Fibroblast of peridontal ligament (primary cell): Measurements from ENCODE around the gene PXMP2.

ENCODE experiments used
- DNase-seq: peaks from one replicate; pipeline ENCODE4 v3.0.0-alpha.2; 2010; ENCODE audit errors: extremely low read depth

Gene PXMP2

DNA sequence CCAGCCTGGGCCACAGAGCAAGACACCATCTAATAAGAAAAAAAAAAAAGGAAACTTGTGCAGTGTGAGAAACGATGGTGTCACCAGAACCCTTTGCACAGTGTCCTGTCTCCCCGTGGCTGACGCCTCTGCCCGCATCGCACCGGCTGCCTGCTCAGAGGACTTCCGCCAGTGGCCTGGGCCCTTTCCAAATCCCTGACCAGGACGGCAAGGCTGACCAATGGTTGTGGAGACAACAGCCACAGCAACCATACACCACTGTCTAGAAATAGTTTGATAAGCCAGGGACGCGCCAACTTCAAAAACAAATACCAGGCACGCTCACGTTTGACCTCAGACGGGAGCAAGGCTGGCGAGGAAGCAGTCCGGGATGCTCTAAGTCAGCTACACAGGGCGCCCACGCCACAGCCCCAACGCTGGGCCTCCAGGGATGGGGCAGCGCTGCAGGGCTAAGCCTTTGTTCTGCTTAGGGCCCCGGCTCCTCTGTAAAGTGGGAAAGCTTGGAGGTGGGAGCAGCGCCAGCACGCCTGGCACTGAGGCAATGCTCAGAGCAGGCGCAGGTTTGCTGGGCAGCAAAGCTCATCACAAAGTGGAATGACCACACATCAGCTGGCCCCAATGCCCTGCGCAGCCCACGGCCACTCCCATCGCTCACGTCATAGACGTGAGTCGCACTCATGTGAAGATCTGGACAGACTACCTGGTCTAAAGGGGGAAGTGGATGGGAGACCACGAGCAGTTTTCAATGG is 35.8 kb downstream of the PXMP2 start:
- no peak for DNase-seq

DNA sequence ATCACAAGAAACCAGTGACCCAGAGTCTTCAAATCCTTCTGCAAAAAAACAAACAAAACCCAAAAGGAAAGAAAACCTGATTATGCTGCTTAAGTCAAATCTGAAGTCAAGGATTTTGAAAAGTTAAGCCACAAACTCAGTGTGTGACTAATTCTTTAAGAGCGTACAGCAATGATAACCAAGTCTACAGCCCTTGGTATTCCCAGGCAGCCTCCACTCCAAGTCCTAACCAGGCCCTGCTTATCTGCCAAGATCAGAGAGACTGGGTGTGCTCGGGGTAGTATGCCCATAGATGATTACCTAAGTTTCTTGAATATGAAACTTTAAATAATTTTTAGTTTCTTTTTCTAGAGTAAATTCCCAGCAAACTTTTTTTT is 36.4 kb downstream of the PXMP2 start:
- DNase-seq, result peak; percentile 20

DNA sequence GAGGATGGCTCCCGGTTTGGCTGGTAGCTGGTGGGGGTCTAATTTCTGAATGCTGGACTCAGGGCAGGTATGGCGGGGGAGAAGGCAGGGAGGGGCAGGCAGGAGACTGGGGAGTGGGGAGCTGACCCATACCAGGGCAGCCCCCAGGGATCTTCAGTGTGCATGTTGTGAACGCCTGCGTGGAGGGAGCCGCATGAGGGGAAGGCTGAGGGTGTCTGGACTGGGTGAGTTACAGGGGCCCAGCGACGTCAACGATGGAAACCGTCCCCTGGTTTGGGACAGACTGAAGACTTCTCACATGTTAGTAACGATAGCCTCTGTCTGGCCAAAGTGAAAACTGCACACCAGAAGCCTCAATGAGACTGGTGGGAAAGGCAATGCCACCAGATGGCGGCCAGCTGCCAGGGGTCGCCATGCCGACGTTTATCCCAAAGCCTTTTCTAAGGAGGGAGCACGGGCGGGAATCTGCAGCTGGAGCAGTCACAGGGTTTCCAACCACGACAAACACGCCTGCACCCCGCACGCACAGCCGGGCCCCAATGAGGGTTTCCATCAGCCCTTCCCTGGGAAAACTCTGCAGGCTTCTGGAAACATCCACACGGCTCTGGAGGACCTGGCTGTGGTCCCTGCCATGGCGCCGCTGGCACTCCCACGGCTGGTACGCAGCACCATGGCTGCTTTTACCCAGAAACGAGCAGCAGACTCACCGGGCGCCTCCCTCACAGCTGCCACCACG is 37.3 kb downstream of the PXMP2 start:
- DNase-seq, result no peak

DNA sequence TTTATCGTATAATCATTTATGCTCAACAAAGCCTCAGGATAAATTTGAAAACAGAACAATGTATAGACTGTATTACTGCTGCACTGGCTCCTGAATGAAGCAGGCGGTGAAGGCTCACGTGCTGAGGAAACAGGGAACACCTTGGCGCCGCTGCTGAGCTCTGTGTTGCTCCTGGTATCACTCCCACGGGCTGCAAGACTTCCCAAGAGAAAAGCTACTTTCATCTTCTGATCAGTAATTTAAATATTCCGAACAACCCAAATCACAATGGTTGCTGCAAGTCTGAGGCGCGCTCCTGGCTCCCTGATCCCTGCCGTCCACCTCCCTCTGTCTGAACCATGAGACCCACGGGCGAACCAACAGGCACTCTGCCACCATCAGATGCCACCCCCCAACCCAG is 39.0 kb downstream of the PXMP2 start:
- no peak for DNase-seq

- no peak for DNase-seq
Observed at GRCh38 chr12:132727091-132727794, 39.9 kb downstream of the PXMP2 start.

DNA sequence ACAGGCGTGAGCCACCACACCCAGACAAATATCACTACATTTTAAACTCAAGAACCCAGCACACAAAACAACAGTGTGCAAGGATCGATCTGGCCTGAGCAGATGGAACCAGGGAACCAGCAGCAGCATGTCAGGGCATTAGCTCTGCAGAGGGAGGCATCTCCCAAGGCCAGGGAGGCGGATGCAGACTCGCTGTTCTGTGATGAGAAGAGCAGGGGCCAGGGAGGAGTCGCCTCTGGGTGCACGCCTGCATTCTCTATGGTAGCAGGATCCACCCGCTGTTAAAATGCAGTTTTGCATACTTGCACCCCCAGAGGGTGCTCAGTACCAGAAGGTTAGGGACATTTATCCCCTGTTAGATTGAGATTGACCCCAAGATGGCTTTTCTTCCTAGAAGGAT is 41.1 kb downstream of the PXMP2 start:
- DNase-seq, result no peak

- DNase-seq, result peak; percentile 6
Observed at GRCh38 chr12:132729541-132730320, 42.3 kb downstream of the PXMP2 start.

DNA sequence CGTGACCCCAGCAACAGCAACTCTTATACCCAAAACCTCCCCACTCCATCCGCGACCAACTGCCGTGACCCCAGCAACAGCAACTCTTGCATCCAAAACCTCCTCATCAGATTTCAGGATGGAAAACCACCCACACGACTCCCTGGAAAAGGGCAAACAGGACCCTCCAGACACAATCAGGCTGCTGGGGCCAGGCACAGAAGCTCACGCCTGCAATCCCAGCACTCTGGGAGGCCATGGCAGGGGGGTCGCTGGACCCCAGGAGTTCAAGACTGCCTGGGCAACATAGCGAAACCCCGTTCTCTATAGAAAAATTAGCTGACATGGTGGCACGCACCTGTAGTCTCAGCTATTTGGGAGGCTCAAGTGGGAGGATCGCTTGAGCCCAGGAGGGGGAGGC is 43.0 kb downstream of the PXMP2 start:
- DNase-seq, result no peak

DNA sequence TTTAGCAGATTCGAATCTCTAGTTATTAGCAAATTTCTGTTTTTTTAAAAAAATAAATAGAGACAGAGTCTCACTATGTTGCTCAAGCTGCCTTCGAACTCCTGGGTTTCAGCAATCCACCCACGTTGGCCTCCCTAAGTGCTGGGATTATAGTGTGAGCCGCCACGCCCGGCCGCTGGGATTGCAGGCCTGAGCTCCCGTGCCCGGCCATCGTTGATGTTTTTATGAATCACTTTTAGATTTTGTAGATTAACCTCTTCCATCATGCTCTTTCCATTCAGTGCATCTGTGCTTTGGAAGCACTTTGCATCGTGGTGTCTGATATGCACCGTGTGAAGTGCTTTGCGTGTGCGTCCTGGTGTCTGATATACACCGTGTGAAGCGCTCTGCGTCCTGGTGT is 44.2 kb downstream of the PXMP2 start:
- no peak for DNase-seq

DNA sequence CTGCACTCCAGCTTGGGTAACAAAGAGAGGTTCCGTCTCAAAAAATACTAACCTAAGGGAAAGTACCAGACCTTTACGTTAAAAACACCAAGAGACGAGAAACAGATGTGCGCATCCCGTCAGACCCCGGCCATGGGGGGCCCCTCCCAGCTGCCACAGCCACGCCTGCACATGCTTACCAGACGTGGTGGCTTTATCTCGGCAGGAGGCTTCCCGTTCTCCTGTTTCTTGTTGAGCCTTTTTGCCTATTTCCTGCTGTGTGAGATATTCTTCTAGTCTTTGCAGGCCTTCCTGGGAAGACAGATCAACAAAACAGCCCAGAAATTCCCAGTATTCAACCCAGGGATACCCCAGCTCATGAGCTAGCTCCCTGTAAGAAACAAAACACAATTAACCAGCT is 46.8 kb downstream of the PXMP2 start:
- DNase-seq, result no peak

DNA sequence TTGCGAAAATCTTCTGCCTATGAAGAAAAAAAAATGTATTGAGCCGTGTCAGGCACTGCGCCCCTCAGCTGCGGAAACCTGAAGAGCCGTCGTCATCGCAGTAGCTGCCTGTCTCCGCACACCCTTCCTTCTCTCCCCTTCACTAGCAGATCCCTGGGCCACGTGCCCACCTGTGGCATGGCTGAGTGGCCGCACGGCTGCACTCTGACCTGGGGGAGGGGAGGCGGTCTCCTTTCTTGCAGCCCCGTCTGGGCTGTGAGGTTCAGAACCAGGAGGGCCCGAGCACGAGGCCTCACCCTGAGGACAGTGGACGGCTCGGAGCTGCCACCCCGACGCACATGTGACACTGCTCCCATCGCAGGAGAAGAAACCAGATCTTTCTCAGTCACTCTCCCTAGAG is 48.1 kb downstream of the PXMP2 start:
- DNase-seq, result no peak

- no peak for DNase-seq
Observed at GRCh38 chr12:132736378-132736777, 49.0 kb downstream of the PXMP2 start.

GRCh38 chr12:132736913-132737312 is 49.5 kb downstream of the PXMP2 start:
- no peak for DNase-seq

DNA sequence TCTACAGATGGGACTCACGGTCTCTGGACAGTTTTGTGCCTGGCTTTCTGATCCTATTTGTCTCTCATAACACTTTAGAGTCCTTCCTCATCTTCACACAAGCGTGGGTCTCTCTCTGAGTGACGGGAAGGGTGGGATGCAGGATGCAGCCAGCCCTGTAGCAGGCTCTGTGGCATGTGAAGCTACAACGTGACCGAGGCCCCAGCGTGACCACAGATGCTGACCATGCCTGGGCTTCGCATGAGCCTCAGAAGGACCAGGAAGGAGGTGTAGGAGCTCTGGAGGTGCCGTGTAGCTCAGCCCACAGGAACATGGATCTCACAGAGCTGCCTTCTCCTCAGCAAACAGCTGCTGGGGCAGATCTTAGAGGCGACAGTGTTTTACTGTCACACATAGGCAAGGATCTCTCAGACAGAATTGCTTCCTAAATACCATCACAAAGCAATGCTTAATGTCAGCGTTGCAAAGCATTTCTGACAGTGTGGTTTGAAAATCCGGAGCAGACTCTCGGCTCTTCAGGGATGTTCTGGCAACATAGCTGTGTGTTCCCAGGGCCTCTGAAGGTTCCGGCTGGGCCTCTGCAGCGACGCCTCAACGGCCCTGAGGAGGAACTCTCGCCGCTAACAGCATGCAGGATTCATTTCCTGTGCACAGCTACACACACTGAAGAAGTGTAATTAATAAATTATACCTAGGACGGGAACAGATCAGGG is 52.4 kb downstream of the PXMP2 start:
- no peak for DNase-seq

DNA sequence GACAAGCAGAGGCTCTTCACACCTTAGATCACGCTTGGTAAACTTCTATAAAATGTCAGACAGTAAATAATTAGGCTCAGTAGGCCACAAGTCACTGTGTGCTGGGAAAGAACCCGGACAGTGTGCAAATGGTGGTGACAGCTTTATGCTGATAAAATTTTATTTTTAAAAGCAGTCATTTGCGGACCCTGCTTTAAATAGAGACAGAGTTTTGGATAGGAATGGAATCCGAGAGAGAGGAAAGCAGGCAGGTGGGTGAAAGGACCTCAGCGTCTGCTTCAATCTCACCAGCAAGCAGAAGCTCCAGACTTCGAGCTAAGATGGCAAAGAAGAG is 52.9 kb downstream of the PXMP2 start:
- no peak for DNase-seq

- no peak for DNase-seq
Observed at GRCh38 chr12:132740652-132741051, 53.3 kb downstream of the PXMP2 start.

GRCh38 chr12:132741620-132742019 is 54.2 kb downstream of the PXMP2 start:
- no peak for DNase-seq

GRCh38 chr12:132743831-132744230 is 56.4 kb downstream of the PXMP2 start:
- DNase-seq, result no peak

DNA sequence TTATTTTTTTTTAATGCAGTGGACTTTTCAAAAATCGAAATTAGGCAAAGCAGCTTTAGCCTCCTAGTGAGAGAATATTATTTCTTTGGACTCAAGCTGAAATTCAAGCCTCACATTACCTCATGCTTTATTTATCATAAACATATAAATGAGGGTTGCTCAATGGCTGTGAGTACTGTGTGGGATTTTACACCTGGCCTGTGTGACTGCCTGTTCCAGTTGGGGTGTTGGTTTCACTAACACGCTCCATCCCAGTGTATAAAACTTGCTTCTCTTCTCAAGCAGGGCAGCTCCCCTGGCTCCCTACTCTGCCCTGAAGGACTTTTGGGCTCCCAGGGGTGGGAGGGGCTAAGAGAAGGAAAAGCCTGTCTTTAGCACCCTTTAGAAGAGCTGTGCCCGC is 59.2 kb downstream of the PXMP2 start:
- no peak for DNase-seq

- no peak for DNase-seq
Observed at GRCh38 chr12:132747395-132747794, 60.0 kb downstream of the PXMP2 start.

GRCh38 chr12:132747896-132748295 is 60.5 kb downstream of the PXMP2 start:
- DNase-seq, result no peak

- no peak for DNase-seq
Observed at GRCh38 chr12:132748319-132748718, 60.9 kb downstream of the PXMP2 start.
